Gastroesophageal sphincter (tissue), 4 donors: Measurements from ENCODE around the gene CARD11. TPM values are rescaled to one million over a fixed set of nuclear protein-coding genes. Genes with fewer than 3 reads are reported as not detected.
"Not testable (repeated sequence)": the region's sequence is repeated elsewhere in the genome, so short reads cannot be mapped to it uniquely, and the experiment has no call there.

Source experiments
- ATAC-seq: fragments of 150-250 bp; one replicate; pipeline ENCODE4 v1.9.1; 2016; ENCODE audit warnings: mild to moderate bottlenecking, moderate library complexity
- H3K27ac ChIP-seq, 4 donors: fragments of 200-600 bp; sonication (generic) in 3 of 4; 1 replicate in 3 of 4; 2 replicates in 1 of 4; pipeline ENCODE4 v1.5.1; 2016 to 2019
- H3K27me3 ChIP-seq: fragments of 200-600 bp; sonication (generic); one replicate; pipeline ENCODE4 v1.5.1; 2019
- H3K36me3 ChIP-seq, 2 donors: fragments of 200-600 bp; sonication (generic); one replicate each; pipeline ENCODE4 v1.5.1; 2019; ENCODE audit warnings: control low read depth in 1 of 2
- H3K4me1 ChIP-seq, 3 donors: fragments of 200-600 bp; sonication (generic); 1 replicate in 2 of 3; 2 replicates in 1 of 3; pipeline ENCODE4 v1.5.1; 2016 to 2019; ENCODE audit warnings: control low read depth in 2 of 3
- H3K4me3 ChIP-seq, 2 donors: fragments of 200-600 bp; sonication (generic); one replicate each; pipeline ENCODE4 v1.5.1; 2019; ENCODE audit warnings: mild to moderate bottlenecking in 1 of 2, moderate library complexity in 1 of 2
- H3K9me3 ChIP-seq, 3 donors: fragments of 200-600 bp; sonication (generic); one replicate each; pipeline ENCODE4 v1.5.1; 2017 to 2019; ENCODE audit warnings: control low read depth in 2 of 3
- CTCF ChIP-seq, 4 experiments: fragments of 200-600 bp in 2 of 4; fragments of 450-650 bp in 2 of 4; sonication (generic) in 1 of 4; IDR thresholded peaks; one replicate each; pipeline ENCODE4 v1.5.1; 2017 to 2019; ENCODE audit warnings: antibody characterized with exemption in 4 of 4, mild to moderate bottlenecking in 2 of 4, moderate library complexity in 2 of 4
- EP300 ChIP-seq: sonication (generic); formaldehyde crosslinking; IDR thresholded peaks from one replicate; pipeline ENCODE4 v1.6.1; 2017; ENCODE audit warnings: antibody characterized with exemption, mild to moderate bottlenecking
- POLR2A ChIP-seq, 2 donors: fragments of 450-650 bp; IDR thresholded peaks; one replicate each; pipeline ENCODE4 v1.6.1; 2017; ENCODE audit warnings: antibody characterized with exemption in 2 of 2, mild to moderate bottlenecking in 2 of 2, moderate library complexity in 1 of 2
- POLR2AphosphoS5 ChIP-seq: sonication (generic); formaldehyde crosslinking; IDR thresholded peaks from one replicate; pipeline ENCODE4 v1.6.1; 2017; ENCODE audit warnings: antibody characterized with exemption
- WGBS, 2 donors: methylation state at CpG; one replicate each; pipeline ENCODE4 v1.1.5; 2018; ENCODE audit warnings: low coverage in 1 of 2; 5-methylcytosine and 5-hydroxymethylcytosine counted together
- total RNA-seq, 4 donors: library from RNA; depleted of rRNA; stranded (reverse); fragments of >200 nt; gene quantifications; one replicate each; pipeline ENCODE4 v1.1.0, GENCODE V29; 2016

CARD11 gene
- total RNA-seq, 4 donors from 2014 or later: 0.27 to 0.67 (median 0.45) TPM

DNA sequence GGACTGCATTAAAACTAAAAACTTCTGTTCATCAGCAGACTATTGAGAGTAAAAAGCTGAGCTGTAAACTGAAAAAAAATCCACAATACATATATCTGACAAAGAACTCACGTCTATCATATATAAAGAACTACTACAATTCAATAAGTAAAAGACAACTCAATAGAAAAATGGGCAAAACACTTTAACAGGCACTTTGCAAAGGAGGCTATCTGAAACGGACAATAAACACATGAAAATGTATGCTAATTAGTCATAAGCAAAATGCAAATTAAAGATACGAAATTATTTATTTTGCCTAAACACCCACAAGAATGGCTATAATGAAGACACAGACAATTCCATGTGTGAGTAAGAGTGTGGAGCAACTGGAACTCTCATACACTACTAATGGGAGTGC lies 18.1 kb downstream of the CARD11 start:
- Histone ChIP-seq H3K36me3 (no peaks in the 10 kb centered on the region), H3K27ac (no peak overlapping the region), H3K9me3 (peaks cover 0 to 34% (median 0%) of the 10 kb centered on the region in 3 donors), H3K4me3 (no peak overlapping the region), H3K27me3 (peaks cover 54% of the 10 kb centered on the region), H3K4me1 (no peaks in the 10 kb centered on the region)
- no peak for TF ChIP-seq EP300
- no peak for TF ChIP-seq POLR2AphosphoS5
- no peak for TF ChIP-seq CTCF (IDR thresholded peaks at IDR 0.05)
- no peak for TF ChIP-seq POLR2A (IDR thresholded peaks at IDR 0.05)
- no peak for ATAC-seq
- 88 to 89% methylated on average over 3 of the region's 3 CpGs for WGBS, 2 donors

- WGBS, 2 donors: 33 to 61% methylated on average over 1 to 2 of the region's 2 CpGs
- no peak for ATAC-seq
- TF ChIP-seq EP300 (no peak), POLR2A (IDR thresholded peaks at IDR 0.05) (no peak), POLR2AphosphoS5 (no peak), CTCF (IDR thresholded peaks at IDR 0.05) (no peak)
- no peaks in the 10 kb centered on the region for H3K36me3 ChIP-seq
- H3K27ac ChIP-seq: no peak overlapping the region
- H3K4me1 ChIP-seq: no peaks in the 10 kb centered on the region
- peaks cover 27% of the 10 kb centered on the region for H3K27me3 ChIP-seq
- H3K4me3 ChIP-seq: no peak overlapping the region
- H3K9me3 ChIP-seq: peaks cover 0 to 50% (median 0%) of the 10 kb centered on the region in 3 donors
Observed at GRCh38 chr7:3021825-3022224, 21.8 kb downstream of the CARD11 start.

GRCh38 chr7:3021224-3021623 lies 22.4 kb downstream of the CARD11 start:
- 95 to 98% methylated on average over 4 to 5 of the region's 8 CpGs for WGBS, 2 donors
- H3K4me3 ChIP-seq, H3K4me1 ChIP-seq, ATAC-seq, H3K36me3 ChIP-seq, H3K27ac ChIP-seq: not testable (repeated sequence)
- H3K27me3 ChIP-seq: peaks cover 21% of the 10 kb centered on the region
- H3K9me3 ChIP-seq: peaks cover 0 to 48% (median 0%) of the 10 kb centered on the region in 3 donors

DNA sequence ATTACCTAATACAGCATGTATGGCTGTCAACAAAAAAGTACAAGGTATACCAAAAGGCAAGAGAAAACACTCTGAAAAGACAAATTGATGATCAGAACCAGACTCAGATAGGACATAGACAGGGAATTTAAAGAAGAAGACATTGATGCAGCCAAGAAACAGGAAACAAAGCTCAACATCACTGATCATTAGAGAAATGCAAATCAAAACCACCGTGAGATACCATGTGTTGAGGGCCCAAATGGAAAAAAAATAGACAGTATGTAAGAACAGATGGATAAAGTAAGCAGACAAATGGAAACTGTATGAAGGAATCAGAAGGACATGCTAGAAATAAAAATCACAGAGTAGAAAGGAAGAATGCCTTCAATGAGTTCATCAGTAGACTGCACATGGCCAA lies 23.3 kb downstream of the CARD11 start:
- Histone ChIP-seq H3K27me3 (peaks cover 15% of the 10 kb centered on the region), H3K27ac (no peak overlapping the region), H3K4me3 (no peak overlapping the region), H3K36me3 (no peaks in the 10 kb centered on the region), H3K4me1 (no peaks in the 10 kb centered on the region), H3K9me3 (peaks cover 0 to 40% (median 0%) of the 10 kb centered on the region in 3 donors)
- WGBS, 2 donors: 62% methylated on average over 1 of the region's 1 CpG; no CpG with 5 or more reads in 1 of the 2 donors
- TF ChIP-seq EP300 (no peak), POLR2AphosphoS5 (no peak), CTCF (IDR thresholded peaks at IDR 0.05) (no peak)
- ATAC-seq: no peak

DNA sequence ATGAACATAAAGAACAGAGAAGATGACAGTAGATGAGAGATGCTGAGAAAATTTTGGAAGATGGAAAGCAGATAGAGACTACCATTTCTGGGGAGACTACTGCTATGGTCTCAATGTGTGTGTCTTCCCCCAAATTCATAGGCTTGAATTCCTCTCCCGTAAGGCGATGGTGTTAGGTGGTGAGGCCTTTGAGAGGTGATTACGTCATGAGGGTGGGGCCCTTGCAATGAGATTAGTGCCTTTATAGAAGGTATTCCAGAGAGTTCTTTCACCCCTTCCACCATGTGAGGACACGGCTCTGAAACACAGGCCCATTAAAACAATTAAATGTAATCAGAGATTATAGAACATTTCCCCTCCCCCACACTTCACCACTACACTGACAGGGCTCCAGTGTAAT lies 23.9 kb downstream of the CARD11 start:
- Histone ChIP-seq H3K4me3 (no peak overlapping the region), H3K27ac (no peak overlapping the region), H3K9me3 (peaks cover 0 to 34% (median 0%) of the 10 kb centered on the region in 3 donors), H3K36me3 (no peaks in the 10 kb centered on the region), H3K27me3 (peaks cover 11% of the 10 kb centered on the region), H3K4me1 (no peaks in the 10 kb centered on the region)
- TF ChIP-seq POLR2AphosphoS5 (no peak), CTCF (IDR thresholded peaks at IDR 0.05) (no peak), POLR2A (IDR thresholded peaks at IDR 0.05) (no peak), EP300 (no peak)
- 72 to 97% methylated on average over 3 of the region's 4 CpGs for WGBS, 2 donors
- ATAC-seq: no peak
